ENCODE results near the gene PRAC1. TPM values are rescaled to one million over a fixed set of nuclear protein-coding genes. Genes with fewer than 3 reads are reported as not detected.

Gene PRAC1
- total and polyA plus RNA-seq, 10 of the 15 experiments (the other 5 are each of a cell fraction or from before 2014, with no cell fraction given), result not detected

DNA sequence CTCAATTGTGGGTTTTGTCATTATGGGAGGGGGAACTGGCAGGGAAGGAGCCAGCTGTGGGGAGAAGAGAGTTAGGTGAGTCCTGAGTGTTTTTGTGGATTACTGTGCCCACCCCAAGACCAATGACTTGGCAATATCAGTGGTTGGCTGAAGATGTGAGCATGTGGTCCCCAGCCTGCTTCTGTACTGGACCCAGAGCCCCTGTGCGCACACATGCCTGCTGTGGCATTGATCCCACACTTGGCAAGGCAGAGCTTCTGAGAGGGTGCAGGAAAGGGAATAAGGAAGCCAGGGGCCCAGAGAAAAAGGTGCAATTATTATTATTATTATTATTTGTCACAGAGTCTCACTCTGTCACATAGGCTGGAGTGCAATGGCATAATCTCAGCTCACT lies 1.3 kb downstream of the PRAC1 start:
- Histone ChIP-seq H3K9ac (ENCODE audit: control insufficient read depth, insufficient read depth, low read length) (no peak overlapping the region), H3K9me3 (replicated peaks; ENCODE audit: control insufficient read depth, insufficient read depth, low read length) (no peaks in the 10 kb centered on the region; the same call in 2 of the 3 replicates), H3K27me3 (replicated peaks in 1 of 2; ENCODE audit: control insufficient read depth in 2 of 2, insufficient read depth in 2 of 2, low read length in 1 of 2) (peaks cover 29 to 56% of the 10 kb centered on the region in 2 experiments), H3K79me2 (ENCODE audit: control insufficient read depth, insufficient read depth, low read length) (no peaks in the 10 kb centered on the region), H3K36me3 (ENCODE audit: control insufficient read depth in 2 of 2, insufficient read depth in 2 of 2, low read length in 1 of 2) (no peaks in the 10 kb centered on the region), H3K4me2 (ENCODE audit: control insufficient read depth, insufficient read depth) (no peak overlapping the region), H2AFZ (ENCODE audit: control insufficient read depth, low read depth, low read length) (no peak overlapping the region), H3K4me1 (ENCODE audit: control insufficient read depth, insufficient read depth, low read length) (no peaks in the 10 kb centered on the region; the same call in 1 of the 2 replicates), H3K4me3 (no peak overlapping the region), H4K20me1 (ENCODE audit: control insufficient read depth, insufficient read depth) (no peaks in the 10 kb centered on the region), H3K27ac (ENCODE audit: control insufficient read depth, insufficient read depth) (no peak overlapping the region)
- DNase-seq (ENCODE audit: low read depth, low spot score) (no peak), FAIRE-seq (no peak), ATAC-seq (no peak)
- ChIA-PET CTCF (interaction anchor here (7.5 kb wide), 1 partner anchor 41 kb away, joined by 56 read pairs; no protein-coding TSS in a partner anchor), RAD21 (ENCODE audit: unreplicated experiment) (interaction anchor here (1.1 kb wide), 1 partner anchor 157 kb away, joined by 4 read pairs; no protein-coding TSS in a partner anchor), SMC1A (ENCODE audit: uncharacterized antibody, unreplicated experiment) (interaction anchor here (0.8 to 0.9 kb wide), 2 partner anchors 158 to 165 kb away, joined by 3 read pairs; no protein-coding TSS in a partner anchor), POLR2A (interaction anchor here (0.5 kb wide), 1 partner anchor 11 kb away, joined by 3 read pairs; no protein-coding TSS in a partner anchor)
- intact Hi-C loops (cut with micrococcal nuclease; ENCODE audit: unreplicated experiment) (loop anchor here (5.0 kb wide), 1 partner anchor 71 kb away; no protein-coding TSS in a partner anchor), in situ Hi-C loops (cut with MboI) (no loop called here)
- BruUV-seq (replicated peaks), result no TSS peak
- 100% methylated on average over 1 of the region's 1 CpG for WGBS (ENCODE audit: insufficient coverage, insufficient replicate concordance, low lambda C conversion rate, missing lambda C conversion rate)
- TF ChIP-seq RAD21 (IDR thresholded peaks at IDR 0.05; ENCODE audit: insufficient read depth, low read depth, low read length), result no peak
- no peak for TF ChIP-seq SUZ12 (IDR thresholded peaks at IDR 0.05; ENCODE audit: unreplicated experiment)
- TF ChIP-seq, protein P1, sequence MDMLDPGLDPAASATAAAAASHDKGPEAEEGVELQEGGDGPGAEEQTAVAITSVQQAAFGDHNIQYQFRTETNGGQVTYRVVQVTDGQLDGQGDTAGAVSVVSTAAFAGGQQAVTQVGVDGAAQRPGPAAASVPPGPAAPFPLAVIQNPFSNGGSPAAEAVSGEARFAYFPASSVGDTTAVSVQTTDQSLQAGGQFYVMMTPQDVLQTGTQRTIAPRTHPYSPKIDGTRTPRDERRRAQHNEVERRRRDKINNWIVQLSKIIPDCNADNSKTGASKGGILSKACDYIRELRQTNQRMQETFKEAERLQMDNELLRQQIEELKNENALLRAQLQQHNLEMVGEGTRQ (IDR thresholded peaks at IDR 0.05; ENCODE audit: borderline replicate concordance, low read depth, low read length), result no peak
- TF ChIP-seq NFXL1 (IDR thresholded peaks at IDR 0.05; ENCODE audit: borderline replicate concordance), result no peak
- TF ChIP-seq, protein P2, sequence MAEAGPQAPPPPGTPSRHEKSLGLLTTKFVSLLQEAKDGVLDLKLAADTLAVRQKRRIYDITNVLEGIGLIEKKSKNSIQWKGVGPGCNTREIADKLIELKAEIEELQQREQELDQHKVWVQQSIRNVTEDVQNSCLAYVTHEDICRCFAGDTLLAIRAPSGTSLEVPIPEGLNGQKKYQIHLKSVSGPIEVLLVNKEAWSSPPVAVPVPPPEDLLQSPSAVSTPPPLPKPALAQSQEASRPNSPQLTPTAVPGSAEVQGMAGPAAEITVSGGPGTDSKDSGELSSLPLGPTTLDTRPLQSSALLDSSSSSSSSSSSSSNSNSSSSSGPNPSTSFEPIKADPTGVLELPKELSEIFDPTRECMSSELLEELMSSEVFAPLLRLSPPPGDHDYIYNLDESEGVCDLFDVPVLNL (IDR thresholded peaks at IDR 0.05; ENCODE audit: low read depth, low read length), result no peak
- no peak for TF ChIP-seq NFIC (IDR thresholded peaks at IDR 0.05; ENCODE audit: low read depth, low read length)
- TF ChIP-seq PML (IDR thresholded peaks at IDR 0.05; ENCODE audit: low read length), result no peak
- TF ChIP-seq NR2C1 (IDR thresholded peaks at IDR 0.05), result no peak
- no peak for TF ChIP-seq RBBP5 (conservative IDR thresholded peaks at IDR 0.05)
- no peak for TF ChIP-seq SMC3 (IDR thresholded peaks at IDR 0.05; ENCODE audit: borderline replicate concordance, low read length)
- no peak for TF ChIP-seq TCF12 (IDR thresholded peaks at IDR 0.05; ENCODE audit: low read depth, low read length)
- no peak for TF ChIP-seq BMI1 (IDR thresholded peaks at IDR 0.05; ENCODE audit: borderline replicate concordance)
- TF ChIP-seq SMAD1 (IDR thresholded peaks at IDR 0.05; ENCODE audit: low read depth, partially characterized antibody), result no peak
- no peak for TF ChIP-seq JUNB (IDR thresholded peaks at IDR 0.05)
- no peak for TF ChIP-seq ETV6 (conservative IDR thresholded peaks at IDR 0.05 in 1 of 2, IDR thresholded peaks at IDR 0.05 in 1 of 2; ENCODE audit: borderline replicate concordance in 1 of 2, low read depth in 1 of 2)
- no peak for TF ChIP-seq SRF (IDR thresholded peaks at IDR 0.05; ENCODE audit: low read depth in 2 of 2, low read length in 2 of 2)
- TF ChIP-seq IKZF2 (IDR thresholded peaks at IDR 0.05), result no peak
- TF ChIP-seq, protein P3, sequence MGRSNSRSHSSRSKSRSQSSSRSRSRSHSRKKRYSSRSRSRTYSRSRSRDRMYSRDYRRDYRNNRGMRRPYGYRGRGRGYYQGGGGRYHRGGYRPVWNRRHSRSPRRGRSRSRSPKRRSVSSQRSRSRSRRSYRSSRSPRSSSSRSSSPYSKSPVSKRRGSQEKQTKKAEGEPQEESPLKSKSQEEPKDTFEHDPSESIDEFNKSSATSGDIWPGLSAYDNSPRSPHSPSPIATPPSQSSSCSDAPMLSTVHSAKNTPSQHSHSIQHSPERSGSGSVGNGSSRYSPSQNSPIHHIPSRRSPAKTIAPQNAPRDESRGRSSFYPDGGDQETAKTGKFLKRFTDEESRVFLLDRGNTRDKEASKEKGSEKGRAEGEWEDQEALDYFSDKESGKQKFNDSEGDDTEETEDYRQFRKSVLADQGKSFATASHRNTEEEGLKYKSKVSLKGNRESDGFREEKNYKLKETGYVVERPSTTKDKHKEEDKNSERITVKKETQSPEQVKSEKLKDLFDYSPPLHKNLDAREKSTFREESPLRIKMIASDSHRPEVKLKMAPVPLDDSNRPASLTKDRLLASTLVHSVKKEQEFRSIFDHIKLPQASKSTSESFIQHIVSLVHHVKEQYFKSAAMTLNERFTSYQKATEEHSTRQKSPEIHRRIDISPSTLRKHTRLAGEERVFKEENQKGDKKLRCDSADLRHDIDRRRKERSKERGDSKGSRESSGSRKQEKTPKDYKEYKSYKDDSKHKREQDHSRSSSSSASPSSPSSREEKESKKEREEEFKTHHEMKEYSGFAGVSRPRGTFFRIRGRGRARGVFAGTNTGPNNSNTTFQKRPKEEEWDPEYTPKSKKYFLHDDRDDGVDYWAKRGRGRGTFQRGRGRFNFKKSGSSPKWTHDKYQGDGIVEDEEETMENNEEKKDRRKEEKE (IDR thresholded peaks at IDR 0.05), result no peak
- no peak for TF ChIP-seq EED (IDR thresholded peaks at IDR 0.05; ENCODE audit: low read depth)

Measured in GM12878 (cell line).